Sigmoid colon (tissue), 4 donors: Measurements from ENCODE around the gene NOS3.

Source experiments
- CTCF ChIP-seq, 4 experiments: fragments of 450-650 bp in 3 of 4; fragments of 200-600 bp in 1 of 4; IDR thresholded peaks; one replicate each; pipeline ENCODE4 v1.5.1; 2016 to 2019; ENCODE audit warnings: antibody characterized with exemption in 4 of 4, mild to moderate bottlenecking in 3 of 4, moderate library complexity in 2 of 4
- POLR2A ChIP-seq, 2 donors: fragments of 450-650 bp; IDR thresholded peaks; one replicate each; pipeline ENCODE4 v1.6.1; 2016; ENCODE audit warnings: antibody characterized with exemption in 2 of 2, mild to moderate bottlenecking in 2 of 2, moderate library complexity in 2 of 2
- POLR2AphosphoS5 ChIP-seq, 4 donors: sonication (generic); formaldehyde crosslinking; IDR thresholded peaks; one replicate each; pipeline ENCODE4 v1.6.1; 2017; ENCODE audit warnings: antibody characterized with exemption in 4 of 4

- TF ChIP-seq POLR2A (IDR thresholded peaks at IDR 0.05) (no peak), POLR2AphosphoS5 (IDR thresholded peaks at IDR 0.05) (no peak), CTCF (IDR thresholded peaks at IDR 0.05) (no peak)
These were observed 7.0 kb downstream of the NOS3 start for GRCh38 chr7:150997817-150998216.
